HuH-7 (cell line): ENCODE measurements around the gene MADD.
"Not testable (repeated sequence)": the region's sequence is repeated elsewhere in the genome, so short reads cannot be mapped to it uniquely, and the experiment has no call there.

Experiments used
- DNase-seq: peaks from one replicate; pipeline ENCODE4 v3.0.0; 2011; ENCODE audit warnings: low spot score

The MADD gene

DNA sequence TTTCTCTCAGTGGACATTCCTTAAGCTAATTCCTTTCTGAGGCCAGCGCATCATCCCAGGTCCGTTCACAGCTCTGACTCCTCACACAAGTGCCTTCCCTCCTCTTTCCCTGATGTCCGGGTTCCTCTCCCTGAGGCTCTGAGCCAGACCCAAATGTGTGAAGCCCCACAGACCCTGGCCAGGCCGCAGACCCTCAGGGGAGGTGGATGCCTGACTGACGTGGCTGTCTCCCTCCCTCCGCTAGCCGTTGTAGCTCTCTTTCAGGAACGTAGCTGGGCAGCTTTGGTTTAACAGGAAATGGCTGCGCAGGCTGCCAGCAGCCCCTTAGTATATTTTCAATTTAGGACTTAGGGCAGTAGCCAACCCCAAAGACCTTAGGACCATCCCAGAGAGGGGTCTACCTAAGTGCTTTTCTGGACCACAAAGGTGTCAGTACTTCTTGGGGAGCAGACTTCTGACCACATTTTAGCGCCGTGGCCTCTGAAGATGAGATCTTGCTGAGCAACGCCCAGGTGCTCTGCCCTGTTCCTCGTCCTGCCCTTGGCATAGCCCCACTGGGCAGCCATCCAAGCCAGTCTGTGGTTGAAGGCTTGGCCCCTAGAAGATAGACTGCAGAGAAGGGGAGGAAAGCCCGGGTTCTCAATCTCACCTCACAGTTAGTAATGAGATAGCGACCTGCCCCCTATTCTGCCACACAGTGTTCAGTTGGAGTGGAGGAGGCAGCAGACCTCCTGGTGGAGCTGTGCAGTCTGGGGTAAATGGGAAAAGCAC is 55.5 kb downstream of the MADD start:
- DNase-seq, result peak; percentile 1

- DNase-seq, result peak; percentile 1
Measured at GRCh38 chr11:47326198-47326597, 56.3 kb downstream of the MADD start.

DNA sequence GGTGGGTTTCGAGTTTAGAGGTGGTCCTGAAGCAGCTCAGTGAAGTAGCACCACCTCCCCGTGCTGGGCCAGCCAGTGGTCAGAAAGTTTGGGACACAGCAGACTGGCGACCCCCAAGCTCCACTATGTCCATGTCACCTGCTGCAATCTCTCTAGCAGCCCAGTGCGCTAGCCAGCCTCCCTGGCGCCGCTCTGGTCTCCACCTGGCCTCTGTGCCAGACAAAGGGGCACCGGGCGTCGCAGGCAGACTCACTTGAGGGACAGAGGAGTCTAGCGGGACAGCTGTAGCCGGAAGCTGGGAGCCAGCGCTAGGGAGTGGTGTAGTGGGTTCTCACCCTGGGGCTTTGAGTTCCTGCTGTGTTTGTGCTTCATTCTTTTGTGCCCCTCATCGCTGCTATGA is 57.1 kb downstream of the MADD start:
- DNase-seq, result no peak

DNA sequence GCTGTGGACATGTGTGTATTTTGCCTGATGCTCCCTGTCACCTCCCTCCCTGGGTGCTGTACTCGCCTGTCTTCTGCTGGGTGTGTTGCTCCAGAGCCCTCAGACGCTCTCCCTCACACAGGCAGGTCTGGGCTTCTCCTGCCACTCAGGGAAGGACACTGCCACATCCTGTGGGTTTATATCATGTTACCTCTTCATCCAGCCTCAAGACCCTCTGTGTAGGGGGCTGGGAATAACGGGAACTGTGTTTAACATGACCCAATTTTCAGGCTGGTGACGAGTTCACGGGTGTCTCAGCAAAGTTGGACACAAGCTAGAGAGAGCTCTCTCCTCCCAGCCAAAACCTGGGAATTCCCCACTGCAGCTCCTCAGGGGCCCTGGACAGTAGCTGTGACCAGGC is 58.0 kb downstream of the MADD start:
- no peak for DNase-seq

DNA sequence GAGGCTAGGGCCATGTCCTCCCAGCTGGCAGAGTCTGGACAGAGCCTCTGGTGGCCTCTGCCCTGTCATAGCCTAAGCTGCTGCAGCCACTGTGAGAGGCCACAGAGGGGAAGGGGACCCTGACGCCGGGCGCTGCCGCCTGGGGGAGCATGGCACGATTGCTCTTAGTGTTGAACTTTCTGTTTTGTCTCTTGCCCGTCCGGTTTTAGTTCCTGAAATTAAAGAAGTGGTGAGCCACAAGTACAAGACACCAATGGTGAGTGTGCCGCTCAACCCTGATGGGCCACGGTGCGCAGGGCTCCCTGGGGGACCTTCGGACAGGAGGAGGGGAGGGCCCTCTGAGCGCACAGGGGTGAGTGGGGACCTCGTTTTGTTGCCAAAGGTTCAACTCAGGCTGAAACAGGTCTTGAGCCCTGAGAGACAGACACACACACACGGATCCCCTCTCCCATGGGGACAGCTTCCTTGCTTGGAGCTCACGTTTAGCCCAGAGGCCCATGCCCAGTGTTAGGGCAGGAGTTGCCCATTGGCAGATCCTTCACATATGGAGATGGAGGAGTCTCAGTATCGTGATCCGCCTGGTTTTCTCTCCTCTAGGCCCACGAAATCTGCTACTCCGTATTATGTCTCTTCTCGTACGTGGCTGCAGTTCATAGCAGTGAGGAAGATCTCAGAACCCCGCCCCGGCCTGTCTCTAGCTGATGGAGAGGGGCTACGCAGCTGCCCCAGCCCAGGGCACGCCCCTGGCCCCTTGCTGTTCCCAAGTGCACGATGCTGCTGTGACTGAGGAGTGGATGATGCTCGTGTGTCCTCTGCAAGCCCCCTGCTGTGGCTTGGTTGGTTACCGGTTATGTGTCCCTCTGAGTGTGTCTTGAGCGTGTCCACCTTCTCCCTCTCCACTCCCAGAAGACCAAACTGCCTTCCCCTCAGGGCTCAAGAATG is 58.8 kb downstream of the MADD start:
- DNase-seq, result no peak

DNA sequence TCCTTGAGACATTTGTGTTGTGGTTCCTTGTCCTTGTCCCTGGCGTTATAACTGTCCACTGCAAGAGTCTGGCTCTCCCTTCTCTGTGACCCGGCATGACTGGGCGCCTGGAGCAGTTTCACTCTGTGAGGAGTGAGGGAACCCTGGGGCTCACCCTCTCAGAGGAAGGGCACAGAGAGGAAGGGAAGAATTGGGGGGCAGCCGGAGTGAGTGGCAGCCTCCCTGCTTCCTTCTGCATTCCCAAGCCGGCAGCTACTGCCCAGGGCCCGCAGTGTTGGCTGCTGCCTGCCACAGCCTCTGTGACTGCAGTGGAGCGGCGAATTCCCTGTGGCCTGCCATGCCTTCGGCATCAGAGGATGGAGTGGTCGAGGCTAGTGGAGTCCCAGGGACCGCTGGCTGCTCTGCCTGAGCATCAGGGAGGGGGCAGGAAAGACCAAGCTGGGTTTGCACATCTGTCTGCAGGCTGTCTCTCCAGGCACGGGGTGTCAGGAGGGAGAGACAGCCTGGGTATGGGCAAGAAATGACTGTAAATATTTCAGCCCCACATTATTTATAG is 59.6 kb downstream of the MADD start:
- DNase-seq, result no peak

GRCh38 chr11:47329987-47330931 is 60.3 kb downstream of the MADD start:
- DNase-seq, result no peak

GRCh38 chr11:47331454-47332302 is 61.7 kb downstream of the MADD start:
- DNase-seq, result no peak

GRCh38 chr11:47332303-47332711 is 62.4 kb downstream of the MADD start:
- no peak for DNase-seq

- DNase-seq, result no peak
Measured at GRCh38 chr11:47332791-47333525, 63.0 kb downstream of the MADD start.

DNA sequence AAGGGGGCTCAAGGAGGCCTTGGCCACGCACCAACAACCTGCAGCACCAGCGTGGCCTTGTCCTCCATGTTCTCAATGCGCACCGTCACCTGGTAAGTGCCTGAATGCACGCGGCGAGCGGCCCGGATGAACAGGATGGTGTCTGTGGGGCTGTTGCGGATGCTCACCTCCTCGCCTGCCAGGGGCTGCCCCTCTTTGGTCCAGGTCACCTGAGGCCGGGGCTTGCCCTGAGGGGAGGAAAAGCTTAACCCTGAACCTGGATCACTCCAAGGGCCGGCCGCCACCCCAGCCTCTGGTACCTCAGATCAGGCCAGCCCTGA is 63.6 kb downstream of the MADD start:
- DNase-seq, result no peak

- no peak for DNase-seq
Measured at GRCh38 chr11:47333886-47334443, 64.0 kb downstream of the MADD start.

DNA sequence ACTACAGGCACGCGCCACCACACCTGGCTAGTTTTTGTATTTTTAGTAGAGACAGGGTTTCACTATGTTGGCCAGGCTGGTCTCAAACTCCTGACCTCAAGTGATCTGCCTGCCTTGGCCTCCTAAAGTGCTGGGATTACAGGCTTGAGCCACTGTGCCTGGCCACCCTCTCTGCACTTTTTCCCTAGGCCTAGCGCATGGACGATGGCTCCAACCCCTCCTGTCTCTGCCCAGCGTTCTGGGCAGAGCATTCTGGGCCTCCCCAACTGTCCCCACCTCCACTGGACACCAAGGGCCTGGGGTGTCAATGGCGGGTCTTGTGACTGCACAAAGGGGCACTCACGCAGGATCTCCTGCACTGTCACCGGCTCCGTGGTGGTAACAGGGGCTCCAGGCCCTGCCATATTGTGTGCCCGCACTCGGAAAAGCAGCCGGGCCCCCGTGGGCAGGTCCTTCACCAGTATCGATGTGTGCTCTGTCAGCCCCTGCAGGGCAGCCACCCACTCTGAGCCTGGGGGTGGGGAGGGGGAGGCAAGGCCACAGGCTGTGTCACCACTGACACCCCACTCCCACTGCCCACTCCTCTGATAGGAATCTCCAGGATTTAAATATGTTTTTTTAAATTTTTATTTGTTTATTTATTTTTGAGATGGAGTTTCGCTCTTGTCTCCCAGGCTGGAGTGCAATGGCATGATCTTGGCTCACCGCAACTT is 64.9 kb downstream of the MADD start:
- DNase-seq, result not testable (repeated sequence)

DNA sequence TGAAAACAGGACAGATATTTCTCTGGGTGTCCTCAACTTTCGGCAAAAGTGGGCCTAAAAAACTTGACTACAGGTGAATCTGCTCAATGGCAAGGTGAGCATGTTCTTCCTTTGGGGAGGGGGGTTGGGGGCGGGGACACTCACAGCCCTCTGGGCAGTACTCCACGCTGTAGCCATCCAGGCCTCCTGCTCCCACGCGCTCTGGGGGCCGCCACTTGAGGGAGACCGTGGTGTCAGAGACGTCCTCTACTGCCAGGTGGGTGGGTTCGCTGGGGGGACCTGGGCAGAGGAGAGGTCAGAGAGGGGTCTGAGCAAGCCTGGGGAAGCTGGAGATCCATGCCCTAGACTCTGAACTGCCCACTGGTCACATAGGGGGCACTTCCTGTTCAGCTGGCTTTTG is 65.8 kb downstream of the MADD start:
- DNase-seq, result no peak

DNA sequence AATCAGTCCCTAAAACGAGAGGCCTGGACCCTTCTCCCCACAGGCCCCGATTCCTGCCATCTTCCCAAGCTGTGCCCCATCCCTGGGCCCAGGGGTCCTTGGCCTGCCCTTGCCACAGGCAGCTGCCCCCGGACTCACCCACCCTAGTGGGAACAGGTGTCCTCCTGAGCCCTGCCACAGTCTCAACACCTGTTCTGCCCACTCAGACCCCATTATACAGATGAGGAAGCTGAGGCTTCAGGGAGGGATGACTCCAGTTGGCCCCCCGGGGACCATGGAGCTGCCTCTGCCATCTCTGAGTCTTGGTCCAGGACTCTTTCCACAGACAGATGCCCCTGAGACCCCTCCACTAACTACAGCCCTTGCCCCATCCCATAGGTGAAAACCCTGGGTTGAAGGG is 66.7 kb downstream of the MADD start:
- no peak for DNase-seq

DNA sequence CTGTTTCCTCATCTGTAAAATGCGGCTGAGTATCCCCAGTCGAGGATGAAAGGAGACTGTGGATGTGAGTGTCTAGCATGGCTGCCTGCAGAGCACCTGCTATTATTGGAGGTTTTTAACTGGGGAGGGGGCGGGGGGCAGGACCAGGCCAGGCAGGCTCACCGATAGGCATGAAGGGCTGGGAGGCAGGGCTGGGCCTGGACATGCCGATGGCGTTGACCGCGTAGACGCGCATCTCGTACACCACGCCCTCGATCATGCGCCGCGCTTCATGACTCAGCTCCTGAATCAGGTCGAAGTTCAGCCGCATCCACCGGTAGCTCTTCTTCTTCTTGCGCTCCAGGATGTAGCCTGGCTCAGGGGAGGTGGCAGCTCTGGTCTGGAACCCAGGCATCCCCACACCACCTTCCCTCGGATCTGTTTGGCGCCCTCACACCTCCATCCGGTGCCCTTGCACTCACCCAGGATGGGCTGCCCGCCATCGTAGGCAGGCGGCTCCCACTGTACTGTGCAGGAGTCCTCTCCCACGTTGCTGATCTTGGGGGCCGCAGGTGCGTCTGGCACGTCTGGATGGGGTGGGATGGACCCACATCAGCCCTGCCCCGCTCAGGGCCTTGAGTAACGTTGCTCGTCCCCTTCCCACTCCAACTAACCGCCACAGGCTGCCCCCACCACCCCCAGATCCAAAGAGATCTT is 67.4 kb downstream of the MADD start:
- DNase-seq, result no peak

DNA sequence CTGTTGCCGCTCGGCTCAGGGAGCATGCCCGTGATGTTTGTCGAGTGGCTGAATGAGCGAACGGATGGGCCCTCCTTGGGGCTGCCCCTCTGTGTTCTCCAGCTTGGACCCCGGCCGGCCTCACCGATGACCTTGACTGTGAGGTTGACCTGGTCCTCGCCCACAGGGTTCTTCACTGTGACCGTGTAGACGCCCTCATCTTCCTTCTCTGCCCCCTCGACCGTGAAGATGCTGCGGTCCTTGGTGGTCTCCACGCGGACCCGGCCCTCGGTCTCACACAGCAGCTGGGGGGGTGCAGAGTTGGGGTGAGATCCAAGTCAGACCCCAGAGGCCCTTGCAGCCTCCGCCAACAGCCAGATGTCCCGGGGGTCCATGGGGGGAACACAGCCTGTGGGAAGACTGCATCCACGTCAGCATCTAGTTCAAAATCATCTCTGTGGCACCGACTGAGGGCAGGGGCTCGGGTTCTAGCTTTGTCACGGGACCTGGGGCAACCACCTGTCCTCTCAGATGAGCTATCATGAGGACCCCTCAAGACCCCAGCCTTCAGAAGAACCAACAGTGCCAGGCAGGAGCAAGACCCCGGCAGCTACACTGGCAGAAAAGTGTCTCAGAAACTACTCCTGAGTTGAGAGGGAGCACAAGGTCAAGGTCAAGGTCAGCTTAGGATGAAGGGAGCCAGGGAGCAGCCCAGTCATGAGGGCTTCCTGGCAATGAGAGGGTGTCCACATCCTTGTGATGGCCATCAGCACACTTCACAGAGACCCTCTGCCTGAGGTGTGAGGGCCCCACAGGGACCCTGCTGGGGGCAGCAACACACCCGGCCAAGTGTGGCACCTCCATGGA is 68.7 kb downstream of the MADD start:
- no peak for DNase-seq

GRCh38 chr11:47340010-47340409 is 70.1 kb downstream of the MADD start:
- DNase-seq, result no peak
